Measurements from ENCODE around the gene RGS3.

Gene RGS3

GRCh38 chr9:113537229-113537810 lies 73.8 kb downstream of the RGS3 start:
- in situ Hi-C loops (cut with MboI; ENCODE audit: low sequenced_read_pairs, unreplicated experiment), result no loop called here
- DNase-seq (ENCODE audit: low spot score), result no peak
- no peak for TF ChIP-seq CTCF (IDR thresholded peaks at IDR 0.05; ENCODE audit: borderline replicate concordance, control extremely low read depth, extremely low read depth, insufficient read depth, missing control alignments)

GRCh38 chr9:113538131-113538530 lies 74.6 kb downstream of the RGS3 start:
- DNase-seq (ENCODE audit: low spot score), result no peak
- in situ Hi-C loops (cut with MboI; ENCODE audit: low sequenced_read_pairs, unreplicated experiment), result no loop called here
- no peak for TF ChIP-seq CTCF (IDR thresholded peaks at IDR 0.05; ENCODE audit: borderline replicate concordance, control extremely low read depth, extremely low read depth, insufficient read depth, missing control alignments)

GRCh38 chr9:113538701-113539430 lies 75.3 kb downstream of the RGS3 start:
- in situ Hi-C loops (cut with MboI; ENCODE audit: low sequenced_read_pairs, unreplicated experiment), result no loop called here
- DNase-seq (ENCODE audit: low spot score), result no peak
- no peak for TF ChIP-seq CTCF (IDR thresholded peaks at IDR 0.05; ENCODE audit: borderline replicate concordance, control extremely low read depth, extremely low read depth, insufficient read depth, missing control alignments)

- no peak for DNase-seq (ENCODE audit: low spot score)
- in situ Hi-C loops (cut with MboI; ENCODE audit: low sequenced_read_pairs, unreplicated experiment), result no loop called here
- TF ChIP-seq CTCF (IDR thresholded peaks at IDR 0.05; ENCODE audit: borderline replicate concordance, control extremely low read depth, extremely low read depth, insufficient read depth, missing control alignments), result no peak
These were observed 76.9 kb downstream of the RGS3 start for GRCh38 chr9:113540466-113540865.

GRCh38 chr9:113541019-113541900 lies 77.7 kb downstream of the RGS3 start:
- DNase-seq (ENCODE audit: low spot score), result no peak
- in situ Hi-C loops (cut with MboI; ENCODE audit: low sequenced_read_pairs, unreplicated experiment), result no loop called here
- no peak for TF ChIP-seq CTCF (IDR thresholded peaks at IDR 0.05; ENCODE audit: borderline replicate concordance, control extremely low read depth, extremely low read depth, insufficient read depth, missing control alignments)

- in situ Hi-C loops (cut with MboI; ENCODE audit: low sequenced_read_pairs, unreplicated experiment), result no loop called here
- TF ChIP-seq CTCF (IDR thresholded peaks at IDR 0.05; ENCODE audit: borderline replicate concordance, control extremely low read depth, extremely low read depth, insufficient read depth, missing control alignments), result no peak
These were observed 78.5 kb downstream of the RGS3 start for GRCh38 chr9:113542006-113542405.

More at GRCh38 chr9:113542006-113542405, 78.5 kb downstream of the RGS3 start:
- no peak for DNase-seq (ENCODE audit: low spot score)

Data from GM13976 (cell line).